ENCODE results near the gene FAM83F.

Gene FAM83F

GRCh38 chr22:40076702-40077645 lies 82.2 kb downstream of the FAM83F start:
- DNase-seq = no peak

DNA sequence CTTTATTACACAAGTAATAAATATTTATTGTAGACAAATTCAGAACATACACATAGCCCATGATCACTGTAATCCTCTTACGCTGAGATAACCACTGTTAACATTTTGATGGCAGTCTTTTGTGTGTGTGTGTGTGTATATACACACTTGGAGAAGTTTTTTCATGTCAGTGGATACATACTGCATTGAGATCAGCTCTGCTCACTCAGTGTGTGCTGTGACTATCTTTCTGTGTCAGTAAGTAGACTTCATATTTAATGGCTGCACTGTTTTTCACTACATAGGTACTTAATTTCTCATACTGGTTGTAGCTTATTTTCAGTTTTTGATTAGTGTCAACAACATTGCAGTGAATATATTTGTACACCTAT lies 82.9 kb downstream of the FAM83F start:
- DNase-seq = no peak

- DNase-seq = no peak
Observed at GRCh38 chr22:40081662-40082061, 86.9 kb downstream of the FAM83F start.

DNA sequence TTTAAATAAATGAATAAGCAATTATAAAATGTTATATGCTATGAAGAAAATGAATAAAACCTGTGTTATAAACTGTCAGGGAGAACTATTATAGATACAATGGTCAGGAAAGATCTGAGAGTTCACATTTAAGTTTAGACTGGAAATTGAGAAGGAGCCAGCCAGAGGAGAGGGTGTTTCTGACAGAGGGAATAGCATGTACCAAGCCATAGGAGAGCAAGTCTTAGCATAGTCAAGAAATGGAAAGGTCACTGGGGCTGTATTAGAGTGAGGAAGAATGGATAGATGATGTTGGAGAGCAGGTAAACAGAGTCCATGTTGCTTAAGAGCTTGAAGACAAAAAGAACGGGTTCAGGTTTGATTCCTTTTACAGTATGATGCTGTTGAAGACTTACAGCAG lies 87.4 kb downstream of the FAM83F start:
- DNase-seq = no peak

DNA sequence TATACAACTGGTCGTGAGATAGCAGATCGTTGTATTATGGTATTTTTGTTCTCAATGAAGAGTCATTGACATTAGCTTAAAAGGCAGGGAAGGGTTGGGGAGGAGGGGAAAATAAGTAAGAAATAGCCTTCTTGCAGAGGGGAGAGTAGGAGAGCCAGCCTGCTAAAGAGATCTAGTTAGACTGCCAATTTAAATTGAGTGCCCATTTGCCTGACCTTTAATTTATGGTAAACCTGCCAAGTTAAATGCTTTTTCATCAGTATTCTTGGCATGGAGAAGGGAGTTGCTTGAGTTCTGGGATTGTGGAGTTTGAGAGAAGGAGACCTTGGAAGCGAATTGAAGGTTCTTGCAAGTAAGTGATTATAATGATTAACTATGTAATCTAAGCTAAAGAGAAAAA lies 89.0 kb downstream of the FAM83F start:
- DNase-seq = no peak

DNA sequence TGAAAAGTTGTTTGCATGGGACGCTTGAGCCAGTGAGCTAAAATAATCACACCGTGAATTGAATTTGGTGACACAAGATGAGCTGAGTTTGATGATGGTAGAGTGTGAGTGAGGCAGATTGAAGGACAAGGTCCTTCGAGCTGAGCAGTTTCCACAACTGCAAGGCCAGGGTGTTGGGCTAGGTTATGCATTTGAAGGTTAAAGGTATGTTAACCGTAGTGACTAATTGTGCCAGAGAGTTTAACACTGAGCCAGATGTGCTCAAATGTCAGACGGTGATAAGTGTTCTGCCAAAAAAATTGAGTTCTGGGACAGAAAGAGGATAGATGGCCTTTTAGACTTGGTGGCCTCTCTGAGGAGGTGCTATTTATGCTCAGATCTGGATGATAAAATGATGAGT lies 89.5 kb downstream of the FAM83F start:
- no peak for DNase-seq

GRCh38 chr22:40088818-40089217 lies 94.1 kb downstream of the FAM83F start:
- no peak for DNase-seq
